B cell (primary cell): ENCODE results near the gene ESRRA. TPM values are rescaled to one million over a fixed set of nuclear protein-coding genes. Genes with fewer than 3 reads are reported as not detected.
A peak's percentile ranks its signal among the peaks of the same experiment; 100 is the strongest.

ENCODE experiments used
- ATAC-seq: fragments of 200-7000 bp; cut with Tn5 transposase; one replicate; pipeline ENCODE4 v1.10.0; 2021; ENCODE audit warnings: low read depth, mild to moderate bottlenecking, moderate number of reproducible peaks, moderate library complexity
- CTCF ChIA-PET: fragments of 350-600 bp; sonication (Branson Sonifier 250); formaldehyde crosslinking; loops from one replicate; lab custom pipeline; 2021; ENCODE audit warnings: antibody characterized with exemption, inconsistent platforms; lab: Charles Lee
- POLR2A ChIA-PET: fragments of 350-600 bp; sonication (Branson Sonifier 250); formaldehyde crosslinking; loops from one replicate; lab custom pipeline; 2021; ENCODE audit warnings: antibody characterized with exemption; lab: Charles Lee
- DNase-seq: peaks from one replicate; pipeline ENCODE4 v3.0.0; 2013
- H2AFZ ChIP-seq: 2 replicates; pipeline ENCODE4 v1.6.1; 2012; ENCODE audit warnings: mild to moderate bottlenecking, low read depth, low read length; ENCODE audit not compliant: insufficient read depth, poor library complexity, severe bottlenecking
- H3K27ac ChIP-seq, 2 donors: 1 replicate in 1 of 2; 2 replicates in 1 of 2; pipeline ENCODE4 v1.5.1; 2012 to 2013; ENCODE audit warnings: low read length in 2 of 2, mild to moderate bottlenecking in 2 of 2, moderate library complexity in 1 of 2
- H3K27me3 ChIP-seq, 4 experiments: fragments of 200-600 bp in 1 of 4; sonication (generic) in 1 of 4; replicated peaks in 1 of 4; 1 replicate in 2 of 4; 2 replicates in 2 of 4; pipeline versions ENCODE4 v1.6.1 to v1.7.0; 2013 to 2016; ENCODE audit warnings: low read length in 3 of 4, mild to moderate bottlenecking in 2 of 4, mixed read lengths in 1 of 4, moderate library complexity in 1 of 4; ENCODE audit not compliant: insufficient read depth in 4 of 4, control insufficient read depth in 3 of 4; ENCODE audit errors: control extremely low read depth in 1 of 4
- H3K36me3 ChIP-seq, 2 experiments: replicated peaks in 1 of 2; 1 replicate in 1 of 2; 2 replicates in 1 of 2; pipeline versions ENCODE4 v1.6.1 to v1.7.1; 2013; ENCODE audit warnings: low read length in 1 of 2; ENCODE audit not compliant: insufficient read depth in 2 of 2, control insufficient read depth in 1 of 2; ENCODE audit errors: control extremely low read depth in 1 of 2, extremely low read depth in 1 of 2
- H3K4me1 ChIP-seq, 2 donors: fragments of 200-600 bp in 1 of 2; sonication (generic) in 1 of 2; 1 replicate in 1 of 2; 2 replicates in 1 of 2; pipeline versions ENCODE4 v1.5.1 to v1.6.1; 2013 to 2017; ENCODE audit warnings: low read length in 2 of 2; ENCODE audit not compliant: control insufficient read depth in 2 of 2, insufficient read depth in 2 of 2
- H3K4me2 ChIP-seq: replicated peaks from 2 replicates; pipeline ENCODE3; 2012; ENCODE audit warnings: mild to moderate bottlenecking, low read depth, low read length; ENCODE audit not compliant: poor library complexity, severe bottlenecking
- H3K4me3 ChIP-seq, 5 experiments: fragments of 200-600 bp in 1 of 5; sonication (generic) in 1 of 5; 1 replicate in 3 of 5; 2 replicates in 2 of 5; pipeline versions ENCODE4 v1.5.1 to v1.7.0; 2011 to 2016; ENCODE audit warnings: low read length in 4 of 5, mild to moderate bottlenecking in 4 of 5, low read depth in 2 of 5, control low read depth in 1 of 5, moderate library complexity in 1 of 5; ENCODE audit not compliant: insufficient read depth in 1 of 5; ENCODE audit errors: control extremely low read depth in 1 of 5, extremely low read depth in 1 of 5
- H3K79me2 ChIP-seq: fragments of 200-600 bp; sonication (generic); one replicate; pipeline ENCODE4 v1.6.0; 2016; ENCODE audit warnings: low read length; ENCODE audit not compliant: control insufficient read depth, insufficient read depth
- H3K9ac ChIP-seq: fragments of 200-600 bp; sonication (generic); 2 replicates; pipeline ENCODE4 v1.6.1; 2017; ENCODE audit warnings: mild to moderate bottlenecking, low read length, moderate library complexity
- H3K9me3 ChIP-seq, 3 donors: one replicate each; pipeline versions ENCODE4 v1.6.1 to v1.7.1; 2013; ENCODE audit warnings: low read length in 2 of 3; ENCODE audit not compliant: control insufficient read depth in 2 of 3, insufficient read depth in 1 of 3; ENCODE audit errors: control extremely low read depth in 1 of 3
- H4K20me1 ChIP-seq: 2 replicates; pipeline ENCODE4 v1.6.0; 2012; ENCODE audit warnings: mild to moderate bottlenecking, low read length; ENCODE audit not compliant: insufficient read depth, control insufficient read depth, poor library complexity, severe bottlenecking
- H3K27ac Mint-ChIP-seq: one replicate; pipeline ENCODE4 v1.8.0; 2021; ENCODE audit warnings: mixed read lengths
- H3K27me3 Mint-ChIP-seq: one replicate; pipeline ENCODE4 v1.8.0; 2021; ENCODE audit warnings: mixed read lengths
- H3K4me1 Mint-ChIP-seq: one replicate; pipeline ENCODE4 v1.8.0; 2021; ENCODE audit warnings: mixed read lengths
- H3K4me3 Mint-ChIP-seq: one replicate; pipeline ENCODE4 v1.8.0; 2021; ENCODE audit warnings: mixed read lengths
- H3K9me3 Mint-ChIP-seq: one replicate; pipeline ENCODE4 v1.8.0; 2022; ENCODE audit warnings: mixed read lengths; ENCODE audit not compliant: insufficient read depth
- CTCF ChIP-seq: fragments of 200-600 bp; IDR thresholded peaks from one replicate; pipeline ENCODE4 v1.8.0; 2022; ENCODE audit warnings: antibody characterized with exemption, mild to moderate bottlenecking
- EZH2 ChIP-seq: IDR thresholded peaks from 2 replicates; pipeline ENCODE4 v1.6.1; 2012; ENCODE audit warnings: borderline replicate concordance, low read depth, mild to moderate bottlenecking, moderate library complexity, low read length; ENCODE audit not compliant: insufficient read depth, poor library complexity, severe bottlenecking
- WGBS: methylation state at CpG from one replicate; pipeline ENCODE4 v1.1.5; 2013; ENCODE audit warnings: missing lambda C conversion rate; ENCODE audit not compliant: insufficient coverage; 5-methylcytosine and 5-hydroxymethylcytosine counted together
- intact Hi-C: fragments of 100-400 bp; cut with micrococcal nuclease; formaldehyde crosslinking; loops from one replicate; pipeline ENCODE4 v1.10.0; 2022
- polyA plus RNA-seq: library from polyadenylated mRNA; depleted of rRNA; stranded (reverse); fragments of >200 nt; gene quantifications from 2 replicates; pipeline ENCODE4 v1.2.3, GENCODE V29; 2012
- total RNA-seq, 2 donors: library from RNA; stranded (reverse); fragments of 120-200 nt in 1 of 2; gene quantifications; 1 replicate in 1 of 2; 2 replicates in 1 of 2; pipeline versions ENCODE4 v1.2.3 to v1.2.4, GENCODE V29; 2013 to 2022

Gene ESRRA
- total and polyA plus RNA-seq, 2 donors (not counting 1 experiment from before 2014, with no cell fraction given), result 16.3 to 39.6 TPM

GRCh38 chr11:64268025-64268892, 37.1 kb upstream of the ESRRA start:
- peaks cover 14 to 29% of the 10 kb centered on the region in 2 donors for H3K4me1 ChIP-seq
- H3K9ac ChIP-seq, result peak overlapping the region; percentile 76
- peak overlapping the region; percentile 99 for H3K27ac Mint-ChIP-seq
- POLR2A ChIA-PET, result interaction anchor here (1.0 to 4.6 kb wide), 9 partner anchors 16 to 80 kb away, joined by 3 to 67 read pairs (median 10); partner anchors contain the start of genes BAD, FERMT3, GPR137 and NUDT22
- peaks cover 0 to 3% (median 0%) of the 10 kb centered on the region in 3 donors for H3K9me3 ChIP-seq
- H3K36me3 ChIP-seq, result no peaks in the 10 kb centered on the region
- H3K27me3 Mint-ChIP-seq, result no peaks in the 10 kb centered on the region
- H3K4me1 Mint-ChIP-seq, result peaks cover 19% of the 10 kb centered on the region
- ATAC-seq (no peak), DNase-seq (no peak)
- peak overlapping the region; percentile 89 to 91 for H3K27ac ChIP-seq
- TF ChIP-seq EZH2 (no peak), CTCF (no peak)
- no peaks in the 10 kb centered on the region for H3K9me3 Mint-ChIP-seq
- peak overlapping the region in 4 of 5 experiments; percentile 79 to 96 (median 85) for H3K4me3 ChIP-seq
- CTCF ChIA-PET, result interaction anchor here (0.8 to 5.7 kb wide), 8 partner anchors 12 to 63 kb away, joined by 3 to 73 read pairs (median 7); partner anchors contain the start of genes CATSPERZ, ESRRA, FERMT3 and PLCB3
- no peaks in the 10 kb centered on the region for H3K79me2 ChIP-seq
- peak overlapping the region; percentile 92 for H3K4me2 ChIP-seq
- peak overlapping the region; percentile 100 for H3K4me3 Mint-ChIP-seq
- no peaks in the 10 kb centered on the region for H3K27me3 ChIP-seq
- peak overlapping the region; percentile 75 for H2AFZ ChIP-seq
- intact Hi-C loops, result no loop called here
- H4K20me1 ChIP-seq, result no peaks in the 10 kb centered on the region
- WGBS, result 58% methylated on average over 20 of the region's 23 CpGs
